Thoracic aorta (tissue), 2 donors: Measurements from ENCODE around the gene ADRA2C. TPM values are rescaled to one million over a fixed set of nuclear protein-coding genes. Genes with fewer than 3 reads are reported as not detected.

Source experiments
- ATAC-seq: fragments of 150-250 bp; one replicate; pipeline ENCODE4 v1.8.0; 2017; ENCODE audit warnings: low read depth; ENCODE audit not compliant: insufficient number of reproducible peaks, low FRiP score
- DNase-seq: peaks from one replicate; pipeline ENCODE4 v3.0.0-alpha.2; 2020; ENCODE audit warnings: low spot score
- H3K27ac ChIP-seq, 2 donors: fragments of 200-600 bp; sonication (generic); 1 replicate in 1 of 2; 2 replicates in 1 of 2; pipeline ENCODE4 v1.5.1; 2016; ENCODE audit warnings: mild to moderate bottlenecking in 2 of 2, moderate library complexity in 2 of 2
- H3K27me3 ChIP-seq: fragments of 200-600 bp; sonication (generic); replicated peaks from 2 replicates; pipeline ENCODE4 v1.6.0; 2016; ENCODE audit warnings: mild to moderate bottlenecking; ENCODE audit not compliant: insufficient read depth
- H3K36me3 ChIP-seq: fragments of 200-600 bp; sonication (generic); one replicate; pipeline ENCODE4 v1.5.1; 2016
- H3K4me1 ChIP-seq, 2 donors: fragments of 200-600 bp; sonication (generic); 1 replicate in 1 of 2; 2 replicates in 1 of 2; pipeline versions ENCODE4 v1.5.1 to v1.6.0; 2016; ENCODE audit warnings: low read depth in 2 of 2, mild to moderate bottlenecking in 1 of 2; ENCODE audit not compliant: control insufficient read depth in 1 of 2
- H3K4me3 ChIP-seq: fragments of 200-600 bp; sonication (generic); 2 replicates; pipeline ENCODE4 v1.5.1; 2016; ENCODE audit warnings: mild to moderate bottlenecking
- H3K9me3 ChIP-seq: fragments of 200-600 bp; sonication (generic); 2 replicates; pipeline ENCODE4 v1.5.1; 2016
- total RNA-seq, 2 donors: library from RNA; depleted of rRNA; stranded (reverse); fragments of >200 nt; gene quantifications; one replicate each; pipeline versions ENCODE4 v1.1.0 to v1.2.3, GENCODE V29; 2016
- TF ChIP-seq, protein P1 (sequence below): fragments of 200-600 bp; sonication (generic); IDR thresholded peaks from one replicate; pipeline ENCODE4 v1.5.1; 2019; ENCODE audit warnings: antibody characterized with exemption

Gene ADRA2C
- total RNA-seq, 2 donors from 2014 or later: 105 to 232 TPM

DNA sequence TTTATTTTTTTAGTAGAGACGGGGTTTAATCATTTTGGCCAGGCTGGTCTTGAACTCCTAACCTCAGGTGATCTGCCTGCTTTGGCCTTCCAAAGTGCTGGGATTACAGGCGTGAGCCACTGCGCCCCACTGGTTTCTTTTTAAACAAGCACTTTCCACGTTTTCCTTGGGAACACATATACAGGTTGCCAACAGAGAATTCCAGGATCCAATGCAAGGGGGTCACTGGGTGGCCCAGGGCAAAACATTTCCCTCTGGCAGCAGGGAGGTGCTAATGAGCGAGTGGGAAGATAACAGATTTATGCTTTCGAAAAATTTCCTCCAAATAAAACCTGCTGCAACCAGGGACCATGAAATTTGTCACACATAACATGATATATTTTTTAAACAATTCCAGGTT is 41.1 kb downstream of the ADRA2C start:
- no peaks in the 10 kb centered on the region for H3K36me3 ChIP-seq
- H3K27me3 ChIP-seq: peaks cover 4% of the 10 kb centered on the region
- no peak for DNase-seq
- H3K27ac ChIP-seq: no peak overlapping the region
- no peak overlapping the region for H3K4me3 ChIP-seq
- H3K9me3 ChIP-seq: no peaks in the 10 kb centered on the region
- TF ChIP-seq, protein P1, sequence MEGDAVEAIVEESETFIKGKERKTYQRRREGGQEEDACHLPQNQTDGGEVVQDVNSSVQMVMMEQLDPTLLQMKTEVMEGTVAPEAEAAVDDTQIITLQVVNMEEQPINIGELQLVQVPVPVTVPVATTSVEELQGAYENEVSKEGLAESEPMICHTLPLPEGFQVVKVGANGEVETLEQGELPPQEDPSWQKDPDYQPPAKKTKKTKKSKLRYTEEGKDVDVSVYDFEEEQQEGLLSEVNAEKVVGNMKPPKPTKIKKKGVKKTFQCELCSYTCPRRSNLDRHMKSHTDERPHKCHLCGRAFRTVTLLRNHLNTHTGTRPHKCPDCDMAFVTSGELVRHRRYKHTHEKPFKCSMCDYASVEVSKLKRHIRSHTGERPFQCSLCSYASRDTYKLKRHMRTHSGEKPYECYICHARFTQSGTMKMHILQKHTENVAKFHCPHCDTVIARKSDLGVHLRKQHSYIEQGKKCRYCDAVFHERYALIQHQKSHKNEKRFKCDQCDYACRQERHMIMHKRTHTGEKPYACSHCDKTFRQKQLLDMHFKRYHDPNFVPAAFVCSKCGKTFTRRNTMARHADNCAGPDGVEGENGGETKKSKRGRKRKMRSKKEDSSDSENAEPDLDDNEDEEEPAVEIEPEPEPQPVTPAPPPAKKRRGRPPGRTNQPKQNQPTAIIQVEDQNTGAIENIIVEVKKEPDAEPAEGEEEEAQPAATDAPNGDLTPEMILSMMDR: no peak
- ATAC-seq: no peak
- no peaks in the 10 kb centered on the region for H3K4me1 ChIP-seq

GRCh38 chr4:3807822-3808496 is 41.8 kb downstream of the ADRA2C start:
- Histone ChIP-seq H3K9me3 (no peaks in the 10 kb centered on the region), H3K27me3 (peaks cover 4% of the 10 kb centered on the region), H3K4me1 (no peaks in the 10 kb centered on the region), H3K36me3 (no peaks in the 10 kb centered on the region), H3K4me3 (no peak overlapping the region), H3K27ac (no peak overlapping the region)
- TF ChIP-seq, protein P1: no peak
- no peak for DNase-seq
- no peak for ATAC-seq

GRCh38 chr4:3808597-3808996 is 42.4 kb downstream of the ADRA2C start:
- Histone ChIP-seq H3K27me3 (peaks cover 4% of the 10 kb centered on the region), H3K4me1 (no peaks in the 10 kb centered on the region), H3K36me3 (no peaks in the 10 kb centered on the region), H3K4me3 (no peak overlapping the region), H3K9me3 (no peaks in the 10 kb centered on the region), H3K27ac (no peak overlapping the region)
- ATAC-seq (no peak), DNase-seq (no peak)
- TF ChIP-seq, protein P1: no peak

DNA sequence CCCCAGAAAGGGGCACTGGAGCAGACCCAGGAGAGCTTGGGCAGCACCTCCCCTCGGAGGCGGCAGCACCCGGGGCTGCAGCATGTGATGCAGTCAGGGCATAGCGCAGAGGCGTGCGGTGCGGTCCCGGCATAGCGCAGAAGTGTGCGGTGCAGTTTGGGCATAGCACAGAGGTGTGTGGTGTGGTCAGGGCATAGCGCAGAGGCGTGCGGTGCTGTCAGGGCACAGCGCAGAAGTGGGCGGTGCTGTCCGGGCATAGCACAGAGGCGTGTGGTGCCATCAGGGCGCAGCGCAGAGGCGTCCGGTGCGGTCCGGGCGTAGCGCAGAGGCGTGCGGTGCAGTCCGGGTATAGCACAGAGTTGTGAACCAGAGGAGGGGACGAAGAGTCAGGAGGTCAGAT is 42.8 kb downstream of the ADRA2C start:
- H3K27ac ChIP-seq: no peak overlapping the region
- ATAC-seq: no peak

DNA sequence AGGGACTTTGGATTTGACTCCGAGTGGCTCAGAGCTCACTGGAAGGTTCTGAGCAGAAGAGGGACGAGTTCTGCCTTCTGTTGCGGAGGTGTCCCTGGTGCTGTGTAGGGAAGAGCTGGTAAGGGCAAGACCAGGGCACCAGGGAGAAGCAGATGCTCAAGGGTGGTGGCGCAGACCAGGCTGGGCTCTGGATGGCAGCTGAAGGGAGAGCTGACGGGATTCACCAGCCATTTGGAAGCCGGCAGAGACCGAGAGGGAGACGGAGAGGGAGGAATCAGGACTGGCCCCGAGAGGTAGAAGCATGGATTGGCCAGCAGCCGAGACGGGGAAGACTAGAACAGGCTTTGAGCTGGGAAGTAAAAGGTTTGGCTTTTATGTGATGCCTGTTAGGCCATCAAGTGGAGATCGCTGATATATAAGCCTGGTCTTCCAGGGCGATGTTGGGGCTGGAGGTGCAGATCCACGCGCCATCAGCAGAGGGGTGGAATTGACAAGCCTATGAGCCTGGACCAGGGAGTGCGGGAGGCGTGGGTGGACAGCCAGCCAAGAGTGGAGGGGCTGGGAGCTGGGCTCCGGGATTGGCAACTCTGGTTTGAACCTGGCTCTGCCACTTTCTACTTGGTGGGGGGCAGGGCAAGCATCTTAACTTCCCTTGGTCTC is 43.4 kb downstream of the ADRA2C start:
- ATAC-seq (no peak), DNase-seq (no peak)
- Histone ChIP-seq H3K27ac (no peak overlapping the region), H3K27me3 (peaks cover 4% of the 10 kb centered on the region), H3K4me1 (no peaks in the 10 kb centered on the region), H3K4me3 (no peak overlapping the region), H3K36me3 (no peaks in the 10 kb centered on the region), H3K9me3 (no peaks in the 10 kb centered on the region)
- TF ChIP-seq, protein P1: no peak

More for the DNA sequence above, 42.8 kb downstream of the ADRA2C start:
- Histone ChIP-seq H3K36me3 (no peaks in the 10 kb centered on the region), H3K4me3 (no peak overlapping the region), H3K4me1 (no peaks in the 10 kb centered on the region), H3K9me3 (no peaks in the 10 kb centered on the region), H3K27me3 (peaks cover 4% of the 10 kb centered on the region)
- no peak for DNase-seq
- TF ChIP-seq, protein P1: no peak
